ENCODE results near the gene LHPP.

GRCh38 chr10:124416733-124417132 lies 44.9 kb upstream of the LHPP start:
- TF ChIP-seq EZH2 (IDR thresholded peaks at IDR 0.05; ENCODE audit: borderline replicate concordance, low read length): no peak
- TF ChIP-seq, protein P1, sequence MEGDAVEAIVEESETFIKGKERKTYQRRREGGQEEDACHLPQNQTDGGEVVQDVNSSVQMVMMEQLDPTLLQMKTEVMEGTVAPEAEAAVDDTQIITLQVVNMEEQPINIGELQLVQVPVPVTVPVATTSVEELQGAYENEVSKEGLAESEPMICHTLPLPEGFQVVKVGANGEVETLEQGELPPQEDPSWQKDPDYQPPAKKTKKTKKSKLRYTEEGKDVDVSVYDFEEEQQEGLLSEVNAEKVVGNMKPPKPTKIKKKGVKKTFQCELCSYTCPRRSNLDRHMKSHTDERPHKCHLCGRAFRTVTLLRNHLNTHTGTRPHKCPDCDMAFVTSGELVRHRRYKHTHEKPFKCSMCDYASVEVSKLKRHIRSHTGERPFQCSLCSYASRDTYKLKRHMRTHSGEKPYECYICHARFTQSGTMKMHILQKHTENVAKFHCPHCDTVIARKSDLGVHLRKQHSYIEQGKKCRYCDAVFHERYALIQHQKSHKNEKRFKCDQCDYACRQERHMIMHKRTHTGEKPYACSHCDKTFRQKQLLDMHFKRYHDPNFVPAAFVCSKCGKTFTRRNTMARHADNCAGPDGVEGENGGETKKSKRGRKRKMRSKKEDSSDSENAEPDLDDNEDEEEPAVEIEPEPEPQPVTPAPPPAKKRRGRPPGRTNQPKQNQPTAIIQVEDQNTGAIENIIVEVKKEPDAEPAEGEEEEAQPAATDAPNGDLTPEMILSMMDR (IDR thresholded peaks at IDR 0.05; ENCODE audit: low read length): no peak
